Gastroesophageal sphincter (tissue), 3 donors: ENCODE measurements around the gene ARHGAP44.

ENCODE experiments used
- EP300 ChIP-seq: sonication (generic); formaldehyde crosslinking; IDR thresholded peaks from one replicate; pipeline ENCODE4 v1.6.1; 2017; ENCODE audit warnings: antibody characterized with exemption, mild to moderate bottlenecking
- POLR2A ChIP-seq, 2 donors: fragments of 450-650 bp; IDR thresholded peaks; one replicate each; pipeline ENCODE4 v1.6.1; 2017; ENCODE audit warnings: antibody characterized with exemption in 2 of 2, mild to moderate bottlenecking in 2 of 2, moderate library complexity in 1 of 2
- POLR2AphosphoS5 ChIP-seq: sonication (generic); formaldehyde crosslinking; IDR thresholded peaks from one replicate; pipeline ENCODE4 v1.6.1; 2017; ENCODE audit warnings: antibody characterized with exemption
- TF ChIP-seq, protein P1 (sequence below), 4 experiments: fragments of 200-600 bp in 2 of 4; fragments of 450-650 bp in 2 of 4; sonication (generic) in 1 of 4; IDR thresholded peaks; one replicate each; pipeline ENCODE4 v1.5.1; 2017 to 2019; ENCODE audit warnings: antibody characterized with exemption in 4 of 4, mild to moderate bottlenecking in 2 of 4, moderate library complexity in 2 of 4

- TF ChIP-seq, protein P1, sequence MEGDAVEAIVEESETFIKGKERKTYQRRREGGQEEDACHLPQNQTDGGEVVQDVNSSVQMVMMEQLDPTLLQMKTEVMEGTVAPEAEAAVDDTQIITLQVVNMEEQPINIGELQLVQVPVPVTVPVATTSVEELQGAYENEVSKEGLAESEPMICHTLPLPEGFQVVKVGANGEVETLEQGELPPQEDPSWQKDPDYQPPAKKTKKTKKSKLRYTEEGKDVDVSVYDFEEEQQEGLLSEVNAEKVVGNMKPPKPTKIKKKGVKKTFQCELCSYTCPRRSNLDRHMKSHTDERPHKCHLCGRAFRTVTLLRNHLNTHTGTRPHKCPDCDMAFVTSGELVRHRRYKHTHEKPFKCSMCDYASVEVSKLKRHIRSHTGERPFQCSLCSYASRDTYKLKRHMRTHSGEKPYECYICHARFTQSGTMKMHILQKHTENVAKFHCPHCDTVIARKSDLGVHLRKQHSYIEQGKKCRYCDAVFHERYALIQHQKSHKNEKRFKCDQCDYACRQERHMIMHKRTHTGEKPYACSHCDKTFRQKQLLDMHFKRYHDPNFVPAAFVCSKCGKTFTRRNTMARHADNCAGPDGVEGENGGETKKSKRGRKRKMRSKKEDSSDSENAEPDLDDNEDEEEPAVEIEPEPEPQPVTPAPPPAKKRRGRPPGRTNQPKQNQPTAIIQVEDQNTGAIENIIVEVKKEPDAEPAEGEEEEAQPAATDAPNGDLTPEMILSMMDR (IDR thresholded peaks at IDR 0.05) = peak; percentile 61 to 94 (median 83)
- TF ChIP-seq POLR2A (IDR thresholded peaks at IDR 0.05) = no peak
- no peak for TF ChIP-seq POLR2AphosphoS5
- no peak for TF ChIP-seq EP300
These were observed 235.4 kb downstream of the ARHGAP44 start for GRCh38 chr17:13024526-13025257.
